Heart left ventricle (tissue), 16 donors: Measurements from ENCODE around the gene ZBTB7B. TPM values are rescaled to one million over a fixed set of nuclear protein-coding genes. Genes with fewer than 3 reads are reported as not detected.
A peak's percentile ranks its signal among the peaks of the same experiment; 100 is the strongest.

ENCODE experiments used
- ATAC-seq, 4 donors: fragments of 200-7000 bp; cut with Tn5 transposase; one replicate each; pipeline ENCODE4 v1.9.1; 2020 to 2022; ENCODE audit warnings: moderate library complexity in 4 of 4, mild to moderate bottlenecking in 3 of 4, moderate number of reproducible peaks in 1 of 4
- DNase-seq, 5 donors: peaks; one replicate each; pipeline ENCODE4 v3.0.0-alpha.2; 2020
- H3K27ac ChIP-seq, 12 donors: fragments of 200-600 bp; sonication (generic) in 4 of 12; one replicate each; pipeline versions ENCODE4 v1.5.0 to v1.8.0; 2016 to 2022; ENCODE audit warnings: mild to moderate bottlenecking in 2 of 12
- H3K27me3 ChIP-seq, 9 donors: fragments of 200-600 bp; sonication (generic) in 2 of 9; one replicate each; pipeline versions ENCODE4 v1.5.1 to v1.8.0; 2016 to 2022; ENCODE audit warnings: mild to moderate bottlenecking in 3 of 9
- H3K36me3 ChIP-seq, 9 donors: fragments of 200-600 bp; sonication (generic) in 2 of 9; one replicate each; pipeline versions ENCODE4 v1.5.0 to v1.8.0; 2018 to 2022; ENCODE audit warnings: mild to moderate bottlenecking in 2 of 9
- H3K4me1 ChIP-seq, 12 donors: fragments of 200-600 bp; sonication (generic) in 4 of 12; one replicate each; pipeline versions ENCODE4 v1.5.0 to v1.8.0; 2016 to 2022; ENCODE audit warnings: mild to moderate bottlenecking in 3 of 12
- H3K4me3 ChIP-seq, 12 donors: fragments of 200-600 bp; sonication (generic) in 4 of 12; one replicate each; pipeline versions ENCODE4 v1.5.0 to v1.8.0; 2017 to 2022; ENCODE audit warnings: mild to moderate bottlenecking in 9 of 12, moderate library complexity in 4 of 12
- H3K9me3 ChIP-seq, 12 donors: fragments of 200-600 bp; sonication (generic) in 4 of 12; one replicate each; pipeline versions ENCODE4 v1.5.0 to v1.8.0; 2016 to 2022; ENCODE audit warnings: mild to moderate bottlenecking in 1 of 12
- CTCF ChIP-seq, 12 donors: fragments of 200-600 bp; sonication (generic) in 4 of 12; IDR thresholded peaks; one replicate each; pipeline versions ENCODE4 v1.5.0 to v1.8.0; 2018 to 2022; ENCODE audit warnings: antibody characterized with exemption in 12 of 12, mild to moderate bottlenecking in 5 of 12
- POLR2A ChIP-seq, 2 donors: fragments of 450-650 bp; IDR thresholded peaks; one replicate each; pipeline ENCODE4 v1.6.1; 2017; ENCODE audit warnings: antibody characterized with exemption in 2 of 2, mild to moderate bottlenecking in 2 of 2, moderate library complexity in 2 of 2
- WGBS, 4 donors: extraction: QIAGEN DNeasy Blood & Tissue Kit in 2 of 4; methylation state at CpG; one replicate each; pipeline versions ENCODE4 v1.1.5 to v1.1.7; 2013 to 2018; 5-methylcytosine and 5-hydroxymethylcytosine counted together
- intact Hi-C, 10 donors: fragments of 100-400 bp; cut with DNase I; formaldehyde crosslinking; loops; one replicate each; pipeline versions ENCODE4 v1.11.1 to v1.14.2; 2022
- polyA plus RNA-seq, 2 donors: library from polyadenylated mRNA; stranded (reverse); fragments of 200-250 nt; gene quantifications; one replicate each; pipeline ENCODE4 v1.2.3, GENCODE V29; 2013
- total RNA-seq, 9 donors: library from RNA; depleted of rRNA in 2 of 9; stranded (reverse); fragments of >200 nt in 2 of 9; fragmentation: NEBNext Ultra II Directional in 3 of 9; extraction: Animal tissue kit (Norgen Biotek cat#: 25700) in 3 of 9; gene quantifications; one replicate each; pipeline versions ENCODE4 v1.1.0 to v1.2.4, GENCODE V29; 2016 to 2023
- donor health status: ischemic (EF 13 %, LVEDD 7.1; RV severe dilation, severe dysfunction).
- donor health status: healthy with polysubstance abuse.
- donor health status: DM: no; HTN: yes; CAD: no.
- donor health status: DM: no; HTN: no; CAD: no.
- donor health status: ischemic (EF 25% LVEDD 6.9; RV normal size, moderate dysfunction).
- donor health status: ischemic (EF 25% LVEDD 5.7; RV mildly dilated, moderate dysfunction).
- donor health status: healthy.
- donor health status: DM: yes; HTN: yes; CAD: no.
- donor health status: ischemic (EF 35%, LVEDD 5.7; RV mildly dilated, moderate dysfunction).
- donor health status: nonischemic (EF 11% LVEDD 7.7; RV severe dilation, severe dysfunction).
- donor health status: DM: yes; HTN: yes; CAD: no.
- donor health status: PGD.
- donor health status: ischemic (EF 29% LVEDD 5.4; RV normal size, mild dysfunction).
- donor health status: nonischemic (EF 23%, LVEDD 6.1; RV moderate dilation, normal function).

ZBTB7B gene
- total and polyA plus RNA-seq, 11 donors, result 29.5 to 103 (median 46.6) TPM

GRCh38 chr1:154955039-154955717 lies 47.4 kb upstream of the ZBTB7B start:
- 10 to 18% (median 13%) methylated on average over 4 of the region's 4 CpGs for WGBS, 4 donors
- peak in 1 of 4 donors; percentile 8 for ATAC-seq
- peak in 3 of 5 donors; percentile 38 to 68 (median 51) for DNase-seq
- Histone ChIP-seq H3K27ac (peak overlapping the region in 11 of 12 donors; percentile 70 to 85 (median 80)), H3K4me3 (peak overlapping the region; percentile 38 to 82 (median 61)), H3K27me3 (no peaks in the 10 kb centered on the region), H3K4me1 (peaks cover 8 to 69% (median 40%) of the 10 kb centered on the region in 12 donors), H3K9me3 (no peaks in the 10 kb centered on the region), H3K36me3 (peaks cover 0 to 31% (median 26%) of the 10 kb centered on the region in 9 donors)
- intact Hi-C loops, result loop anchor here in 5 of 10 donors (5.0 to 10.0 kb wide), 4 partner anchors 62 to 127 kb away; partner anchors contain the start of genes EFNA4 (in 2 of the 5) and ADAM15 (in 1 of the 5)
- TF ChIP-seq POLR2A (IDR thresholded peaks at IDR 0.05) (no peak), CTCF (IDR thresholded peaks at IDR 0.05) (no peak)

GRCh38 chr1:154955718-154956543 lies 46.7 kb upstream of the ZBTB7B start, which contains the start of gene PBXIP1:
Gene PBXIP1 (minus strand): TSS chr1:154956099. CDS start chr1:154953721, 2,378 bp downstream.
- no peaks in the 10 kb centered on the region for H3K9me3 ChIP-seq
- WGBS, 4 donors, result 0 to 1% (median 1%) methylated on average over 18 of the region's 18 CpGs
- H3K4me1 ChIP-seq, result peaks cover 8 to 74% (median 48%) of the 10 kb centered on the region in 12 donors
- peak within 1 kb of the TSS; percentile 38 to 82 (median 61) for H3K4me3 ChIP-seq
- H3K27ac ChIP-seq, result peak within 1 kb of the TSS; percentile 59 to 85 (median 79)
- peak; percentile 68 to 89 (median 79) for DNase-seq
- no peaks in the 10 kb centered on the region for H3K27me3 ChIP-seq
- peak; percentile 79 to 90 (median 82) for ATAC-seq
- TF ChIP-seq POLR2A (IDR thresholded peaks at IDR 0.05) (peak in 1 of 2 donors; percentile 47), CTCF (IDR thresholded peaks at IDR 0.05) (peak in 8 of 12 donors; percentile 6 to 45 (median 23))
- intact Hi-C loops, result loop anchor here in 5 of 10 donors (5.0 to 10.0 kb wide), 4 partner anchors 61 to 126 kb away; partner anchors contain the start of genes EFNA4 (in 2 of the 5) and ADAM15 (in 1 of the 5)
- H3K36me3 ChIP-seq, result peaks cover 0 to 24% (median 19%) of the 10 kb centered on the region in 9 donors

- Histone ChIP-seq H3K4me3 (peak overlapping the region; percentile 38 to 82 (median 61)), H3K27me3 (no peaks in the 10 kb centered on the region), H3K27ac (peak overlapping the region; percentile 59 to 85 (median 79)), H3K4me1 (peaks cover 8 to 73% (median 49%) of the 10 kb centered on the region in 12 donors), H3K36me3 (peaks cover 0 to 20% (median 15%) of the 10 kb centered on the region in 9 donors), H3K9me3 (no peaks in the 10 kb centered on the region)
- TF ChIP-seq CTCF (IDR thresholded peaks at IDR 0.05) (no peak), POLR2A (IDR thresholded peaks at IDR 0.05) (no peak)
- peak in 4 of 5 donors; percentile 49 to 65 (median 64) for DNase-seq
- 3 to 9% (median 5%) methylated on average over 5 to 6 of the region's 6 CpGs for WGBS, 4 donors
- peak in 3 of 4 donors; percentile 0 to 34 (median 25) for ATAC-seq
- intact Hi-C loops, result loop anchor here in 5 of 10 donors (5.0 to 10.0 kb wide), 4 partner anchors 61 to 126 kb away; partner anchors contain the start of genes EFNA4 (in 2 of the 5) and ADAM15 (in 1 of the 5)
Measured at GRCh38 chr1:154956544-154956941, 46.1 kb upstream of the ZBTB7B start.
